Measurements from ENCODE around the gene HECTD1.
"Not testable (repeated sequence)": the region's sequence is repeated elsewhere in the genome, so short reads cannot be mapped to it uniquely, and the experiment has no call there.

- not testable (repeated sequence) for TF ChIP-seq MYC, CTCF (IDR thresholded peaks at IDR 0.05; ENCODE audit: low read depth, low read length)
Measured at GRCh38 chr14:31242161-31242940, 34.8 kb upstream of the HECTD1 start.

Measured in NB4 (cell line).